KMS-11 (cell line): Measurements from ENCODE around the gene UBE2D3.
A peak's percentile ranks its signal among the peaks of the same experiment; 100 is the strongest.

ENCODE experiments used
- H2AFZ ChIP-seq: fragments of 200-600 bp; sonication (generic); 2 replicates; pipeline ENCODE4 v1.6.1; 2016; ENCODE audit warnings: antibody characterized with exemption, mixed run types, low read depth
- H3K27ac ChIP-seq: fragments of 200-600 bp; sonication (generic); 2 replicates; pipeline ENCODE4 v1.6.1; 2016; ENCODE audit warnings: mild to moderate bottlenecking, mixed run types
- H3K27me3 ChIP-seq: fragments of 200-600 bp; sonication (generic); 2 replicates; pipeline ENCODE4 v1.6.1; 2017; ENCODE audit warnings: mild to moderate bottlenecking, low read depth, mixed run types, moderate library complexity; ENCODE audit not compliant: insufficient read depth
- H3K36me3 ChIP-seq: fragments of 200-600 bp; sonication (generic); 2 replicates; pipeline ENCODE4 v1.6.1; 2017; ENCODE audit warnings: mild to moderate bottlenecking, mixed run types; ENCODE audit not compliant: insufficient read depth
- H3K4me1 ChIP-seq: fragments of 200-600 bp; sonication (generic); 2 replicates; pipeline ENCODE4 v1.6.1; 2016; ENCODE audit warnings: mild to moderate bottlenecking, low read depth, mixed run types; ENCODE audit not compliant: poor library complexity, severe bottlenecking
- H3K4me2 ChIP-seq: fragments of 200-600 bp; sonication (generic); 2 replicates; pipeline ENCODE4 v1.7.0; 2016; ENCODE audit warnings: mild to moderate bottlenecking, mixed run types
- H3K4me3 ChIP-seq: fragments of 200-600 bp; sonication (generic); IDR thresholded peaks from 2 replicates; pipeline ENCODE4 v1.6.1; 2017; ENCODE audit warnings: low read depth, low read length, mixed read lengths; ENCODE audit not compliant: insufficient read depth
- H3K79me2 ChIP-seq: fragments of 200-600 bp; sonication (generic); 2 replicates; pipeline ENCODE4 v1.6.1; 2016; ENCODE audit warnings: low read depth, mixed run types; ENCODE audit not compliant: insufficient read depth
- H3K9ac ChIP-seq: fragments of 200-600 bp; sonication (generic); 2 replicates; pipeline ENCODE4 v1.6.1; 2016; ENCODE audit warnings: mild to moderate bottlenecking, mixed run types
- H4K20me1 ChIP-seq: fragments of 200-600 bp; sonication (generic); 2 replicates; pipeline ENCODE4 v1.6.1; 2016; ENCODE audit warnings: mild to moderate bottlenecking, mixed run types; ENCODE audit not compliant: insufficient read depth
- TF ChIP-seq, protein P1 (sequence below): fragments of 200-600 bp; sonication (generic); conservative IDR thresholded peaks from 2 replicates; pipeline ENCODE4 v1.6.1; 2017; ENCODE audit warnings: low read depth, mild to moderate bottlenecking, antibody characterized with exemption, low read length, moderate library complexity, mixed read lengths

UBE2D3 gene

DNA sequence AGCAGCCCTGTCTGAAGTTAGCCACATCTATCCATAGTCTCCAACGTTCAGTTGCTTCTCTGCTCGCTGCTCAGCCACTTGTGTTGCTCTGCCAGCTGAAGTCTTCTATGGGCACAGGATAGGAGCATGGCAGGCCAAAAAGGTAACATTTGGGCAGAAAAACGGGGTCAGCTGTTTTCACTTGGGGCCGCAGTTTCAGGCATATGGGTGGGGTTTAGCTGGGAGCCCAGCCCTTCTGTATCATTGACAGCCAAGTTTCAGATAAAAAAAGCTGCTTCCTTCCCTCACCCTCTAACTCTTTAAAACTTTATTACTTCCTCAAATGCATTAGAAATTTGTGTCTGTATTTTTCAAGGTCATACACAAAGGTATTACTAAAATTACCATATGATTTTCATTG lies 48.1 kb downstream of the UBE2D3 start:
- H3K27me3 ChIP-seq, result no peaks in the 10 kb centered on the region
- H3K4me2 ChIP-seq, result peak overlapping the region; percentile 85
- no peak overlapping the region for H3K4me3 ChIP-seq
- no peaks in the 10 kb centered on the region for H3K36me3 ChIP-seq
- peaks cover 60% of the 10 kb centered on the region for H3K4me1 ChIP-seq
- H4K20me1 ChIP-seq, result no peaks in the 10 kb centered on the region
- TF ChIP-seq, protein P1, sequence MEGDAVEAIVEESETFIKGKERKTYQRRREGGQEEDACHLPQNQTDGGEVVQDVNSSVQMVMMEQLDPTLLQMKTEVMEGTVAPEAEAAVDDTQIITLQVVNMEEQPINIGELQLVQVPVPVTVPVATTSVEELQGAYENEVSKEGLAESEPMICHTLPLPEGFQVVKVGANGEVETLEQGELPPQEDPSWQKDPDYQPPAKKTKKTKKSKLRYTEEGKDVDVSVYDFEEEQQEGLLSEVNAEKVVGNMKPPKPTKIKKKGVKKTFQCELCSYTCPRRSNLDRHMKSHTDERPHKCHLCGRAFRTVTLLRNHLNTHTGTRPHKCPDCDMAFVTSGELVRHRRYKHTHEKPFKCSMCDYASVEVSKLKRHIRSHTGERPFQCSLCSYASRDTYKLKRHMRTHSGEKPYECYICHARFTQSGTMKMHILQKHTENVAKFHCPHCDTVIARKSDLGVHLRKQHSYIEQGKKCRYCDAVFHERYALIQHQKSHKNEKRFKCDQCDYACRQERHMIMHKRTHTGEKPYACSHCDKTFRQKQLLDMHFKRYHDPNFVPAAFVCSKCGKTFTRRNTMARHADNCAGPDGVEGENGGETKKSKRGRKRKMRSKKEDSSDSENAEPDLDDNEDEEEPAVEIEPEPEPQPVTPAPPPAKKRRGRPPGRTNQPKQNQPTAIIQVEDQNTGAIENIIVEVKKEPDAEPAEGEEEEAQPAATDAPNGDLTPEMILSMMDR, result no peak
- H2AFZ ChIP-seq, result peak overlapping the region; percentile 76
- peak overlapping the region; percentile 38; the same call in 1 of the 2 replicates for H3K9ac ChIP-seq
- peak overlapping the region; percentile 70 for H3K27ac ChIP-seq
- no peaks in the 10 kb centered on the region for H3K79me2 ChIP-seq

- Histone ChIP-seq H4K20me1 (no peaks in the 10 kb centered on the region), H3K9ac (peak overlapping the region; percentile 38; the same call in 1 of the 2 replicates), H2AFZ (peak overlapping the region; percentile 76), H3K27ac (peak overlapping the region; percentile 70), H3K4me1 (peaks cover 60% of the 10 kb centered on the region), H3K4me2 (peak overlapping the region; percentile 85), H3K27me3 (no peaks in the 10 kb centered on the region), H3K79me2 (no peaks in the 10 kb centered on the region), H3K4me3 (no peak overlapping the region), H3K36me3 (no peaks in the 10 kb centered on the region)
- TF ChIP-seq, protein P1, result no peak
Observed at GRCh38 chr4:102778720-102779119, 48.6 kb downstream of the UBE2D3 start.

DNA sequence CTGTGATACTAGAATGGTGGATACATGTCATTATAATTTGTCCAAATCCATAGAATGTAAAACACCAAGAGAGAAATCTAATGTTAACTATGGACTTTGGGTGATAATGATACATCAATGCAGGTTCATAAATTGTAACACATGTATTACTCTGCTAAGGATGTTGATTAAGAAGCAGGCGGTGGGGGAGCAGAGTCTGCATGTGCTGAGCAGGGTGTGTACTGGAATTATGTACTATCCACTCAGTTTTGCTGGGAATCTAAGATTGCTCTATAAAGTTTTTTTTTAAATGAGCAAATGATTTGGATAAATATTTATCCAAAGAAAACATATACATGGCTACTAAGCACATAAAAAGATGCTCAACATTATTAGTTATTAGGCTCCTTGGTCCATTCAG lies 51.5 kb downstream of the UBE2D3 start:
- H3K27me3 ChIP-seq, result no peaks in the 10 kb centered on the region

GRCh38 chr4:102774254-102774653 lies 53.1 kb downstream of the UBE2D3 start:
- no peak overlapping the region for H3K9ac ChIP-seq
- H3K36me3 ChIP-seq, result no peaks in the 10 kb centered on the region
- H3K4me2 ChIP-seq, result no peak overlapping the region
- no peaks in the 10 kb centered on the region for H3K27me3 ChIP-seq
- TF ChIP-seq, protein P1, result no peak
- no peak overlapping the region for H3K27ac ChIP-seq
- H3K4me3 ChIP-seq, result no peak overlapping the region
- peaks cover 20% of the 10 kb centered on the region for H3K4me1 ChIP-seq
- H3K79me2 ChIP-seq, result no peaks in the 10 kb centered on the region
- H4K20me1 ChIP-seq, result no peaks in the 10 kb centered on the region
- H2AFZ ChIP-seq, result no peak overlapping the region

More for the DNA sequence above, 51.5 kb downstream of the UBE2D3 start:
- TF ChIP-seq, protein P1, result no peak
- H2AFZ ChIP-seq, result no peak overlapping the region
- H3K4me3 ChIP-seq, result no peak overlapping the region
- no peaks in the 10 kb centered on the region for H3K36me3 ChIP-seq
- H3K27ac ChIP-seq, result no peak overlapping the region
- no peaks in the 10 kb centered on the region for H3K79me2 ChIP-seq
- H3K4me2 ChIP-seq, result no peak overlapping the region
- H3K9ac ChIP-seq, result no peak overlapping the region
- H3K4me1 ChIP-seq, result peaks cover 36% of the 10 kb centered on the region
- H4K20me1 ChIP-seq, result no peaks in the 10 kb centered on the region
